ENCODE measurements around the gene MBNL2. TPM values are rescaled to one million over a fixed set of nuclear protein-coding genes. Genes with fewer than 3 reads are reported as not detected.

MBNL2 gene
- total RNA-seq, 1 experiment from 2014 or later, result 35.7 TPM

GRCh38 chr13:97380696-97381095, 158.6 kb downstream of the MBNL2 start:
- DNase-seq (ENCODE audit: low spot score), result no peak

GRCh38 chr13:97381189-97381588, 159.1 kb downstream of the MBNL2 start:
- DNase-seq (ENCODE audit: low spot score), result no peak

- DNase-seq (ENCODE audit: low spot score), result no peak
These were observed 160.1 kb downstream of the MBNL2 start for GRCh38 chr13:97382276-97382675.

GRCh38 chr13:97384371-97384770, 162.2 kb downstream of the MBNL2 start:
- no peak for DNase-seq (ENCODE audit: low spot score)

GRCh38 chr13:97385146-97385545, 163.0 kb downstream of the MBNL2 start:
- no peak for DNase-seq (ENCODE audit: low spot score)

- DNase-seq (ENCODE audit: low spot score), result no peak
These were observed 163.7 kb downstream of the MBNL2 start for GRCh38 chr13:97385854-97386253.

- DNase-seq (ENCODE audit: low spot score), result no peak
These were observed 164.8 kb downstream of the MBNL2 start for GRCh38 chr13:97386801-97387484.

- DNase-seq (ENCODE audit: low spot score), result no peak
These were observed 165.3 kb downstream of the MBNL2 start for GRCh38 chr13:97387485-97387839.

- no peak for DNase-seq (ENCODE audit: low spot score)
These were observed 165.8 kb downstream of the MBNL2 start for GRCh38 chr13:97387890-97388289.

GRCh38 chr13:97388373-97388772, 166.2 kb downstream of the MBNL2 start:
- no peak for DNase-seq (ENCODE audit: low spot score)

- no peak for DNase-seq (ENCODE audit: low spot score)
These were observed 168.9 kb downstream of the MBNL2 start for GRCh38 chr13:97390941-97391600.

GRCh38 chr13:97392020-97392419, 169.9 kb downstream of the MBNL2 start:
- DNase-seq (ENCODE audit: low spot score), result no peak

- DNase-seq (ENCODE audit: low spot score), result no peak
These were observed 172.4 kb downstream of the MBNL2 start for GRCh38 chr13:97394542-97394941.

GRCh38 chr13:97395447-97396136, 173.5 kb downstream of the MBNL2 start:
- no peak for DNase-seq (ENCODE audit: low spot score)

- DNase-seq (ENCODE audit: low spot score), result no peak
These were observed 175.1 kb downstream of the MBNL2 start for GRCh38 chr13:97397267-97397666.

- no peak for DNase-seq (ENCODE audit: low spot score)
These were observed 179.3 kb downstream of the MBNL2 start for GRCh38 chr13:97401421-97401820.

GRCh38 chr13:97403893-97404750, 182.0 kb downstream of the MBNL2 start:
- DNase-seq (ENCODE audit: low spot score), result no peak

- DNase-seq (ENCODE audit: low spot score), result no peak
These were observed 185.4 kb downstream of the MBNL2 start for GRCh38 chr13:97407540-97407939.

- no peak for DNase-seq (ENCODE audit: low spot score)
These were observed 186.8 kb downstream of the MBNL2 start for GRCh38 chr13:97408938-97409337.

GRCh38 chr13:97411984-97412383, 189.9 kb downstream of the MBNL2 start:
- no peak for DNase-seq (ENCODE audit: low spot score)

- DNase-seq (ENCODE audit: low spot score), result no peak
These were observed 191.6 kb downstream of the MBNL2 start for GRCh38 chr13:97413694-97414093.

GRCh38 chr13:97414392-97414791, 192.3 kb downstream of the MBNL2 start:
- DNase-seq (ENCODE audit: low spot score), result no peak
